OCI-M2 (cell line): ENCODE results near the gene SIGLEC15.
"Not testable (repeated sequence)": the region's sequence is repeated elsewhere in the genome, so short reads cannot be mapped to it uniquely, and the experiment has no call there.

ENCODE experiments used
- DNase-seq: peaks from one replicate; lab custom pipeline; 2025; ENCODE audit not compliant: unreplicated experiment; lab: John Stamatoyannopoulos, UW

Gene SIGLEC15

GRCh38 chr18:45825258-45826044, at the start of gene SIGLEC15:
Gene SIGLEC15, plus strand, starts transcription at chr18:45825675. Its CDS starts 54 bp downstream, at chr18:45825729.
- DNase-seq: no peak

GRCh38 chr18:45775743-45776142, 49.7 kb upstream of the SIGLEC15 start:
- DNase-seq: no peak

GRCh38 chr18:45777393-45777792, 48.1 kb upstream of the SIGLEC15 start:
- DNase-seq: no peak

GRCh38 chr18:45780568-45780967, 44.9 kb upstream of the SIGLEC15 start:
- no peak for DNase-seq

- DNase-seq: no peak
These were observed 42.8 kb upstream of the SIGLEC15 start for GRCh38 chr18:45782662-45783061.

GRCh38 chr18:45783097-45784075, 42.1 kb upstream of the SIGLEC15 start:
- no peak for DNase-seq

GRCh38 chr18:45785134-45785533, 40.3 kb upstream of the SIGLEC15 start:
- no peak for DNase-seq

- no peak for DNase-seq
These were observed 38.5 kb upstream of the SIGLEC15 start for GRCh38 chr18:45786941-45787340.

- DNase-seq: no peak
These were observed 38.1 kb upstream of the SIGLEC15 start for GRCh38 chr18:45787346-45787745.

GRCh38 chr18:45788861-45789260, 36.6 kb upstream of the SIGLEC15 start:
- DNase-seq: no peak

- DNase-seq: no peak
These were observed 32.8 kb upstream of the SIGLEC15 start for GRCh38 chr18:45792506-45793263.

GRCh38 chr18:45793264-45793965, 32.1 kb upstream of the SIGLEC15 start:
- no peak for DNase-seq

GRCh38 chr18:45801416-45802004, 24.0 kb upstream of the SIGLEC15 start:
- DNase-seq: no peak

- no peak for DNase-seq
These were observed 22.5 kb upstream of the SIGLEC15 start for GRCh38 chr18:45802814-45803492.

- DNase-seq: no peak
These were observed 19.9 kb upstream of the SIGLEC15 start for GRCh38 chr18:45805551-45805950.

- no peak for DNase-seq
These were observed 19.2 kb upstream of the SIGLEC15 start for GRCh38 chr18:45806226-45806625.

GRCh38 chr18:45807144-45807543, 18.3 kb upstream of the SIGLEC15 start:
- not testable (repeated sequence) for DNase-seq

GRCh38 chr18:45814733-45815132, 10.7 kb upstream of the SIGLEC15 start:
- not testable (repeated sequence) for DNase-seq

- DNase-seq: no peak
These were observed 7.9 kb upstream of the SIGLEC15 start for GRCh38 chr18:45817543-45817942.
